GM21360 (cell line): ENCODE results near the gene DNAJA4.

Experiments used
- ATAC-seq: cut with Tn5 transposase; IDR thresholded peaks from one replicate; pipeline ENCODE4 v1.9.1; 2021; ENCODE audit warnings: mild to moderate bottlenecking, moderate library complexity; ENCODE audit not compliant: unreplicated experiment

DNAJA4 gene

GRCh38 chr15:78313383-78313782, 49.0 kb downstream of the DNAJA4 start:
- no peak for ATAC-seq

- ATAC-seq, result no peak
These were observed 49.8 kb downstream of the DNAJA4 start for GRCh38 chr15:78314181-78314581.

- ATAC-seq, result no peak
These were observed 51.4 kb downstream of the DNAJA4 start for GRCh38 chr15:78315686-78316282.

DNA sequence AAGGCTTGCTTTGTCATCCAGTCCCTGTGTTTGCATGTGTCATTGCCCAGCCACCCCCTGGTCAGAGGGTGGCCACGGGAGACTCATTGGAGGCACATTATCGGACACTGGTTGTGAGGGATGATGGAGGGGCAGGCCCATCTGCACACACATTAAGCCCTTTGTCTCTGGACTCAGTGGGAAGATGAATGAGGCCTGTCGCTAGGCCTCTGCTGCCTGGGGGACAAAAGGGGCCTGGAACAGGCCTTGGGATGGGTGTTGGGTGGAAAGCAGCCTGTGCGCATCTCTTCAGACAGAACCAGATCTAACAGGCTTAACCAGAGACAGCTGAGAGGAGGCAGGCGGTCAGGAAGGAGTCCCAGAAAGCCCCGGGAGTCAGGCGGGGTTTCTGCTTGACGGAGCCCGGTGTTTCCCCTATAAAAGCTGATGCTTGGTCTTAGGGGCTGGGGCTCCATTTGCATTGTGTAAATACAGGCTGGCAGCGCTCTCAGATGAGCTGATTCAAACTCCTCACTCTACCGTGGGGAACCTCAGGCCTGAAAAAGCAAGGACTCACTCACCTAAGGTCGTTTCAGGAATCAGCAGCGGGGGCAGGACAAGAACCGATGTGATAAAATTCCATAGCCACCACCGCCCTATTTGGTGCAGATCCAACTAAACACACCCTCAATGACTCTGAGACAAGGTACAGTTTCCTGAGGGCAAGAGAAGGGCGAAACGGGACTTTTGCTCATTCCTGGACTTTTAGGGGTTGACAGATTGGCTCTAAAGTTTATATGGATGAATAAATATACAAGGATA, 52.1 kb downstream of the DNAJA4 start:
- ATAC-seq, result no peak

- ATAC-seq, result no peak
These were observed 52.9 kb downstream of the DNAJA4 start for GRCh38 chr15:78317145-78317836.

- ATAC-seq, result no peak
These were observed 55.2 kb downstream of the DNAJA4 start for GRCh38 chr15:78319588-78319987.

- ATAC-seq, result no peak
These were observed 55.8 kb downstream of the DNAJA4 start for GRCh38 chr15:78320183-78320582.

DNA sequence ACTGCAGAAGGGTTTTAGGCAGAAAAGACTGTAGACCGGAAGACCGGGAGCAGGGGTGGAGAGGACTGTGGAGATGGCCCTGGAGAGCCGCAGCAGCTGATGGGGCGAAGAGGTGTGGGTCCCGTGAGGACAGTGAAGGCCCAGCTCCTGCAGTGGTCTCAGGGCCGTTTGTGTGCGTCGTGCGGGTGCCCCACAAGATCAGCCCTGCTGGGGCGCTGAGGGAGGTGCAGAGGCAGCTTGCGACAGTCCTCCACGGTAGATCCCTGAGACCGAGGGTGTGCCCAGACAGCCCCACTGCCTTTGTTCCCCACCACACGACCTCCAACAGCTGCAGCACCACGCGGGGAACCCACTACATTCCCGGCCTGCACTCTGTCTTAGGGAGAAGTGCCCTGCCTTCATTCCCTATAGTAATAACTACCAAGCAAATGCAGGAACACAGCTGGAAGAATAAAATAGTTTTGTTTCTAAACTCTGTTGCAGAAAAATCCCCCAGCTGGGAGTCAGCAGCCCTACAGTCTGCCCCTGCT, 56.7 kb downstream of the DNAJA4 start:
- ATAC-seq, result no peak

GRCh38 chr15:78321786-78322185, 57.4 kb downstream of the DNAJA4 start:
- ATAC-seq, result no peak

- ATAC-seq, result no peak
These were observed 57.9 kb downstream of the DNAJA4 start for GRCh38 chr15:78322243-78322642.

GRCh38 chr15:78322724-78323521, 58.6 kb downstream of the DNAJA4 start:
- ATAC-seq, result no peak

- ATAC-seq, result no peak
These were observed 59.3 kb downstream of the DNAJA4 start for GRCh38 chr15:78323693-78324092.

GRCh38 chr15:78324144-78324543, 59.8 kb downstream of the DNAJA4 start:
- no peak for ATAC-seq

- no peak for ATAC-seq
These were observed 60.9 kb downstream of the DNAJA4 start for GRCh38 chr15:78325092-78325843.

DNA sequence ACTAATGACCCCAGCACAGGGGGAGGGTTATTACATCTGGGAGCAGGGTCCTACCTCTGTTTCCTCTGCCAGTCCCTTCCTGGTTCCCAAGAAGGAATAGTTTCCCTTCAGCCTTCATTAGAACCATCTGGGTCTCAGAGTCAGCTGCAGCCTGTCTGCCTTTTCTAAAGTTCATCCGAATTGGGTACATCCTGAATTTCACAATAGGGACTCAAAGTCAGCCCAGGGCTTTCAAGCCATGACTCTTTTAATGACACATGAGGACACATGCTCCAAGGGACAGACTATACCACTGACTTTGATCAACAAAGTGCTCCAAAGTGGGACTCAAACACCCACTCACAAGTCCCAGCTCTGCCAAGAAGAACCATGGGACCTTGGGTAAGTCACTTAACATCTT, 63.1 kb downstream of the DNAJA4 start:
- no peak for ATAC-seq

DNA sequence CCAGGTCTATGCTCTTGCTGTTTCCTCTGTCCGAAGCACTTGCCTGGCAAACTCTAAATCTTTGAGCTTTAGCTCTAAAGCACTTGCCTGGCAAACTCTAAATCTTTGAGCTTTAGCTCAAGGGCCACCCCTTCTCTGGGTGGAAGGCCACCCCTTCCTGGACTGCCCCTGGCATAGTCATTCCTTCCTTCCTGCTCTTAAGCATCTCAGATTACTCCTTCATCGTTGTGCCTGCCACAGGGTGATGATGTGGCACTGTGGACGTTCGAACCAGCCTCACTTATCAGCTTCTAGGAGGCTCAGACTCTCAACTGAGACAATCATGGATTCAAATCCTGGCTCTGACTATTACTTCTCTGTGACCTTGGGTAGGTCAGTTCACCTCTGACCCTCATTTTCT, 65.3 kb downstream of the DNAJA4 start:
- ATAC-seq, result no peak
